Measurements from ENCODE around the gene HOXC11. TPM values are rescaled to one million over a fixed set of nuclear protein-coding genes. Genes with fewer than 3 reads are reported as not detected.

Gene HOXC11
- total and polyA plus RNA-seq, 10 of the 15 experiments (the other 5 are each of a cell fraction or from before 2014, with no cell fraction given) = not detected

GRCh38 chr12:53937596-53938325, 35.2 kb upstream of the HOXC11 start:
- no peaks in the 10 kb centered on the region; the same call in 1 of the 3 replicates for H3K9me3 ChIP-seq (replicated peaks; ENCODE audit: control insufficient read depth, insufficient read depth, low read length)
- RAD21 ChIA-PET (ENCODE audit: unreplicated experiment) = no interaction called here
- H3K27me3 ChIP-seq (replicated peaks in 1 of 2; ENCODE audit: control insufficient read depth in 2 of 2, insufficient read depth in 2 of 2, low read length in 1 of 2) = peaks cover 20 to 36% of the 10 kb centered on the region in 2 experiments
- no peak overlapping the region for H3K4me3 ChIP-seq
- H2AFZ ChIP-seq (ENCODE audit: control insufficient read depth, low read depth, low read length) = no peak overlapping the region
- TF ChIP-seq PAX8 (IDR thresholded peaks at IDR 0.05) (no peak), SRF (IDR thresholded peaks at IDR 0.05; ENCODE audit: low read depth in 2 of 2, low read length in 2 of 2) (no peak), ZNF687 (IDR thresholded peaks at IDR 0.05) (no peak), ZBED1 (IDR thresholded peaks at IDR 0.05; ENCODE audit: borderline replicate concordance) (no peak), POLR2AphosphoS2 (IDR thresholded peaks at IDR 0.05; ENCODE audit: low read depth, low read length) (no peak)
- H4K20me1 ChIP-seq (ENCODE audit: control insufficient read depth, insufficient read depth) = no peaks in the 10 kb centered on the region; the same call in 1 of the 2 replicates
- CTCF ChIA-PET = interaction anchor here (0.7 kb wide), 1 partner anchor 14 kb away, joined by 3 read pairs; no protein-coding TSS in a partner anchor
- H3K4me1 ChIP-seq (ENCODE audit: control insufficient read depth, insufficient read depth, low read length) = no peaks in the 10 kb centered on the region
- POLR2A ChIA-PET = no interaction called here
- DNase-seq (ENCODE audit: low read depth, low spot score) (no peak), FAIRE-seq (no peak), ATAC-seq (no peak)
- no peak overlapping the region for H3K4me2 ChIP-seq (ENCODE audit: control insufficient read depth, insufficient read depth)
- no peak overlapping the region for H3K9ac ChIP-seq (ENCODE audit: control insufficient read depth, insufficient read depth, low read length)
- intact Hi-C loops (cut with micrococcal nuclease; ENCODE audit: unreplicated experiment) = no loop called here
- no TSS peak for BruUV-seq (replicated peaks)
- 45% methylated on average over 23 of the region's 23 CpGs for WGBS (ENCODE audit: insufficient coverage, insufficient replicate concordance, low lambda C conversion rate, missing lambda C conversion rate)
- H3K79me2 ChIP-seq (ENCODE audit: control insufficient read depth, insufficient read depth, low read length) = no peaks in the 10 kb centered on the region
- in situ Hi-C loops (cut with MboI) = no loop called here
- H3K27ac ChIP-seq (ENCODE audit: control insufficient read depth, insufficient read depth) = no peak overlapping the region
- H3K36me3 ChIP-seq (ENCODE audit: control insufficient read depth in 2 of 2, insufficient read depth in 2 of 2, low read length in 1 of 2) = no peaks in the 10 kb centered on the region
- SMC1A ChIA-PET (ENCODE audit: uncharacterized antibody, unreplicated experiment) = no interaction called here

All from GM12878 (cell line).